Measurements from ENCODE around the gene RAN. TPM values are rescaled to one million over a fixed set of nuclear protein-coding genes. Genes with fewer than 3 reads are reported as not detected.

The RAN gene
- total RNA-seq, 4 donors from 2014 or later: 88.3 to 161 (median 148) TPM

DNA sequence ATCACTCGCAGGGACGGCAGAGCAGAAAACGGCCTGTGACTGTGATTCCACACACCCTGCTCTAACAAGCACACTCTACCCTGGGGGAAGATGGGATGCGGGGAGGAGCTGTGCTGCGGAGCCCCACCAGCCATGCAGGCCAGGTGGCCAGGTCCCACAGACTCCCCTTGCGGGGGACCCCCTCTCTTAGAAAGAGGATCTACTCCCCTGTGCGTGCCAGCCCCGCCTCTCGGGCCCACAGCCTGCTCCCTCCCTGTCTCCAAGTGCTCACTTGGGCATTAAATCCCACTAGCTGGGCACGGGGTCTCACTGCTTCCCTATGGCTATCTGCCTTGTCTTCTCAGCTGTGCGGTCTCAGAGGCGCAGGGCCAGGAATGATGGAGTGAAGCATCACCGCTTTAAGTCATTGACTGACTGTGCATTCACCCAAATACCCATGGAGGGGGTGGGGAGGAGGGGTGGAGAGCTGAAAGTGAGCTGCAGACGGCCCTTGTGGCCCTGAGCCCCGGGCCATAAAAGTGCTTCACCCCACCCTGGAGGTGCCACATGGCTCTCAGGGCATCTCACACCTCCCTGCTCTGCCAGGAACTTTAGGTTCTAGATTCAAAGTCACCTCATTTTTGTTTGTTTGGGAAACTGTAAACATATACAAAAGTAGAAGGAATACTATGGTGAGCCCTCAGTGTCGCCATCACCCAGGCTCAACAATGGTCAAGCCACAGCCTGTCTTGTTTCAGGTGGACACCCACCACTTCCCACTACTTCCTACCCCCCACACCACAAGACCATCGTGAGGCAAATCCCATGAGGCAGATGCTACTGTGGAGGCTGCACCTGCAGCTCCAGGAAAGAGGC is 42.2 kb upstream of the RAN start:
- TF ChIP-seq, protein P1, sequence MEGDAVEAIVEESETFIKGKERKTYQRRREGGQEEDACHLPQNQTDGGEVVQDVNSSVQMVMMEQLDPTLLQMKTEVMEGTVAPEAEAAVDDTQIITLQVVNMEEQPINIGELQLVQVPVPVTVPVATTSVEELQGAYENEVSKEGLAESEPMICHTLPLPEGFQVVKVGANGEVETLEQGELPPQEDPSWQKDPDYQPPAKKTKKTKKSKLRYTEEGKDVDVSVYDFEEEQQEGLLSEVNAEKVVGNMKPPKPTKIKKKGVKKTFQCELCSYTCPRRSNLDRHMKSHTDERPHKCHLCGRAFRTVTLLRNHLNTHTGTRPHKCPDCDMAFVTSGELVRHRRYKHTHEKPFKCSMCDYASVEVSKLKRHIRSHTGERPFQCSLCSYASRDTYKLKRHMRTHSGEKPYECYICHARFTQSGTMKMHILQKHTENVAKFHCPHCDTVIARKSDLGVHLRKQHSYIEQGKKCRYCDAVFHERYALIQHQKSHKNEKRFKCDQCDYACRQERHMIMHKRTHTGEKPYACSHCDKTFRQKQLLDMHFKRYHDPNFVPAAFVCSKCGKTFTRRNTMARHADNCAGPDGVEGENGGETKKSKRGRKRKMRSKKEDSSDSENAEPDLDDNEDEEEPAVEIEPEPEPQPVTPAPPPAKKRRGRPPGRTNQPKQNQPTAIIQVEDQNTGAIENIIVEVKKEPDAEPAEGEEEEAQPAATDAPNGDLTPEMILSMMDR (IDR thresholded peaks at IDR 0.05): no peak
- no peak for TF ChIP-seq POLR2A (IDR thresholded peaks at IDR 0.05)
- intact Hi-C loops (cut with DNase I; ENCODE audit: low total_unique reads): no loop called here
- no peak overlapping the region for H3K4me3 ChIP-seq (ENCODE audit: low read depth, poor library complexity, severe bottlenecking)
- WGBS, 2 donors: 69 to 75% methylated on average over 17 of the region's 17 CpGs
- peak in 1 of 2 donors; percentile 80 for DNase-seq (ENCODE audit: low spot score in 2 of 2)

DNA sequence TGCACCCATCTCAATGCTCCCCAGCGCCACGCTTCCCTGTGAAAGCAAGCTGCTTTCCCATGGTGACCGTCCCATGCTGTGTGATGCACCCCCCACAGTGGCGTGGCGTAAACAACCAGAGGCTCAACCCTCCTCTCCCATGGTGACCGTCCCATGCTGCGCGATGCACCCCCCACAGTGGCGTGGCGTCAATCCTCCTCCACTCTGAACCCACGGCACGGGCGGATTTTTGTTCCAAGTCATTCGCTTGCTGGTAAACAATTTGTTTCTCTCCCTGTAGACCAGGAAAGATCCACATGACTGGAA is 41.7 kb upstream of the RAN start:
- TF ChIP-seq, protein P1 (IDR thresholded peaks at IDR 0.05): no peak
- no peak for TF ChIP-seq POLR2A (IDR thresholded peaks at IDR 0.05)
- peak in 1 of 2 donors; percentile 57 for DNase-seq (ENCODE audit: low spot score in 2 of 2)
- intact Hi-C loops (cut with DNase I; ENCODE audit: low total_unique reads): no loop called here
- H3K4me3 ChIP-seq (ENCODE audit: low read depth, poor library complexity, severe bottlenecking): no peak overlapping the region
- WGBS, 2 donors: 86% methylated on average over 14 of the region's 14 CpGs

DNA sequence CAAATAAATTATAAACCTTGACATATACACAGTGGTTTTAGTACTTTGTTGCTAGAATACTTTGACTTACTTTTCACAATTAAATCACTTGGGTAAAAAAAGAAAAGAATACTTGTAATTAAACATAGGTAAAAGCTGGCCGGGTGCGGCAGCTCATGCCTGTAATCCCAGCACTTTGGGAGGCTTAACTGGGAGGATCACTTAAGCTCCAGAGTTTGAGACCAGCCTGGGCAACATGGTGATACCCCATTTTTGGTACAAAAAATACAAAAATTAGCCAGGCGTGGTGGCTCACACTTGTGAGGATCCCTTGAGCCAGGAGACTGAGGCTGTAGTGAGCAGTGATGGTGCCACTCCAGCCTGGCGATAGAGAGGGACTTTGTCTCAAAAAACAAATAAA is 40.6 kb upstream of the RAN start:
- DNase-seq (ENCODE audit: low spot score in 2 of 2): peak in 1 of 2 donors; percentile 49
- 91 to 94% methylated on average over 4 of the region's 4 CpGs for WGBS, 2 donors
- TF ChIP-seq, protein P1 (IDR thresholded peaks at IDR 0.05): no peak
- TF ChIP-seq POLR2A (IDR thresholded peaks at IDR 0.05): no peak
- no peak overlapping the region for H3K4me3 ChIP-seq (ENCODE audit: low read depth, poor library complexity, severe bottlenecking)
- intact Hi-C loops (cut with DNase I; ENCODE audit: low total_unique reads): no loop called here

DNA sequence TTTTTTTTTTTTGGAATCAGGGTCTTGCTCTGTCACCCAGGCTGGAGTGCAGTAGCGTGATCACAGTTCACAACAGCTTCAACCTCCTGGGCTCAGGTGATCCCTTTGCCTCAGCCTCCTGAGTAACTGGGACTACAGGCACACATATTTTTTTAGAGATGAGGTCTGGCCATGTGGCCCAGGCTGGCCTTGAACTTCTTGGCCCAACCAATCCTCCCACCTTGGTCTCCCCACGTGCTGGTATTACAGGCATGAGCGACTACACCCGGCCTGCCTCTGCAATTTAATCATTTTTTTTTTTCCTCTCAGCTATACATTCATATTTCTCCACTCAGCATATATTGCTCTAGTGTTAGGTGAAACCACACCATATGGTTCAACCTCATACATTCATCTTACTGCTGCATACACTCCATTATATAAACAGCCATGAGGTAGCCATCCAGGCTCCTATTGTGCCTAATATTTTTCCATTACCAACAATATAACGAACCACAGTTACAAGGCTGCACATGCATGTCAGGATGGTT is 39.9 kb upstream of the RAN start:
- WGBS, 2 donors: 84 to 87% methylated on average over 5 of the region's 5 CpGs
- H3K4me3 ChIP-seq (ENCODE audit: low read depth, poor library complexity, severe bottlenecking): no peak overlapping the region
- no peak for DNase-seq (ENCODE audit: low spot score in 2 of 2)
- intact Hi-C loops (cut with DNase I; ENCODE audit: low total_unique reads): no loop called here
- TF ChIP-seq, protein P1 (IDR thresholded peaks at IDR 0.05): no peak
- TF ChIP-seq POLR2A (IDR thresholded peaks at IDR 0.05): no peak

DNA sequence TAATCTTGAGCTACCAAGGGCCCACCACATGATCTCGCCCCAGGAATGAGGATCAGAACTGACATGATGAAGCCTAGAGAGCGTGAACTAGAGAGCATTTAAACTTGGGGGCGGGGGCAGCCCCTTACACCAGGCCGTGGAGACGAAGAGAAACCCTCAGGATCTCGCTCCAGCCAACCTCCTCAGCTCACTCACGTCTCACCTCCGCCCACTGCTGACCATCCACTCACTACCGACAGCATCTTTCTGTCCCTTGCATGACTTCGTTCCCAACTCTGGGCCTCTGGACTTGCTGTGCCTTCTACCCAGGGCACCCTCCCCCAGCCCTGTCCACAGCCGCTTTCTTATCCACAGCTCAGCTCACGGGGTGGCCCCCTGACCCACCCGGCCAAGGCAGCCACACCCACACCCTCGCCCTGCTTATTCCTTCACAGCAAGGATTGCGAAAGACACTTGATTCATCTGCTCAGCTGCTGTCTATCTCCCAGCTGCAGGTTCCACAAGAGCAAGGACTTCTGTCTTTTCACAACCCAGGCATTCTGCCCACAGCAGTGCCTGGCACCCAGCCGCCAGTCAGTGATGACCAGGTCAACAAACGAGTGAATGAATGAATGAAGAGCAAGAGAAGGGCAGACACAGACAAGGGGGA is 39.2 kb upstream of the RAN start:
- intact Hi-C loops (cut with DNase I; ENCODE audit: low total_unique reads): no loop called here
- peak; percentile 36 to 75 for DNase-seq (ENCODE audit: low spot score in 2 of 2)
- WGBS, 2 donors: 68 to 69% methylated on average over 17 of the region's 17 CpGs

DNA sequence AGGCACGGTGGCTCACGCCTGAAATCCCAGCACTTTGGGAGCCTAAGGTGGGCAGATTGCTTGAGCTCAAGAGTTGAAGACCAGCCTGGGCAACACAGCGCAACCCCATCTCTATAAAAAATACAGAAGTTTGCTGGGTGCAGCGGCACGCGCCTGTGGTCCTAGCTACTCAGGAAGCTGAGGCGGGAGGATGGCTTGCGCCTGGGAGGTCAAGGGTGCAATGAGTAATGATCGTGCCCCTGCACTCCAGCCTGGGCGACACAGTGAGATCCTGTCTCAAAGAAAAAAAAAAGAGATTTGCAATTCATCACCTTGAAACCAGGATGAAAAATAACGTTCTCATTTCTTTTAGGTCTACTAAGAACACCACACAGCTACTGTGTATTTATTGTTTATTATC is 36.9 kb upstream of the RAN start:
- no peak overlapping the region for H3K4me3 ChIP-seq (ENCODE audit: low read depth, poor library complexity, severe bottlenecking)
- no peak for TF ChIP-seq POLR2A (IDR thresholded peaks at IDR 0.05)
- TF ChIP-seq, protein P1 (IDR thresholded peaks at IDR 0.05): no peak
- WGBS, 2 donors: 83 to 88% methylated on average over 11 of the region's 11 CpGs
- intact Hi-C loops (cut with DNase I; ENCODE audit: low total_unique reads): no loop called here
- DNase-seq (ENCODE audit: low spot score in 2 of 2): peak in 1 of 2 donors; percentile 79

More for the DNA sequence above, 39.2 kb upstream of the RAN start:
- no peak overlapping the region for H3K4me3 ChIP-seq (ENCODE audit: low read depth, poor library complexity, severe bottlenecking)
- no peak for TF ChIP-seq POLR2A (IDR thresholded peaks at IDR 0.05)
